A375 (cell line): ENCODE results near the gene RRAD. TPM values are rescaled to one million over a fixed set of nuclear protein-coding genes. Genes with fewer than 3 reads are reported as not detected.

Experiments
- total RNA-seq: library from RNA; depleted of rRNA; stranded (reverse); fragments of >200 nt; shearing (Covaris generic); gene quantifications from 2 replicates; pipeline ENCODE4 v1.2.3, GENCODE V29; 2014; rRNA removed

The RRAD gene
- 0.11 and 0.68 TPM in 2 replicates for total RNA-seq

DNA sequence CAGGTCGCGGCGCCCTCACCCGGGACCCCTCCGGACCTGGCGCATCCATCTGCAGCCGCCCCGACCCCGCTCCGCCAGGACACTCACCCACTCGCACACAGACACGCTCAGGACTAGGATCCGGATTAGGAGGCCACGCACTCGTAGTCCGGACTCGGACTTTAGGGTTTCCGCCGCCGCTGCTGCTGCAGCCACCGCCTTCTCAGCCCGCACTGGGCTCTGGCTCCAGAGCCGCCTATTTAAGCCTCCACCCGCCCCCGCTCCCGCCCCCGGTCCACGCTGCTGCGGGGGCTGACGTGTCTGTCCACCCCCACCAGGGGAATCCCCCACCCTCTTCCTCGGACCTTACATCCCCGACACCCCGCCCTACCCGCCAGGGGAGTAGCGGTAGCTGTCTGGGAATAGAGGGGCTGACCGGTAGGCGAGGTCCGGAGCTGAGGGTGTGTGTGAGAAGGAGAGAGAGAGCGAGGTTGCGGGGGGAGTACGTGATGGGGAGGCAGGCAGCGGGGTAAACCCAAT lies at the start of gene RRAD:
TSS of gene RRAD (minus strand) at position 214 of the 519 bp plus-strand sequence. CDS start 356 bp downstream, outside the sequence.

DNA sequence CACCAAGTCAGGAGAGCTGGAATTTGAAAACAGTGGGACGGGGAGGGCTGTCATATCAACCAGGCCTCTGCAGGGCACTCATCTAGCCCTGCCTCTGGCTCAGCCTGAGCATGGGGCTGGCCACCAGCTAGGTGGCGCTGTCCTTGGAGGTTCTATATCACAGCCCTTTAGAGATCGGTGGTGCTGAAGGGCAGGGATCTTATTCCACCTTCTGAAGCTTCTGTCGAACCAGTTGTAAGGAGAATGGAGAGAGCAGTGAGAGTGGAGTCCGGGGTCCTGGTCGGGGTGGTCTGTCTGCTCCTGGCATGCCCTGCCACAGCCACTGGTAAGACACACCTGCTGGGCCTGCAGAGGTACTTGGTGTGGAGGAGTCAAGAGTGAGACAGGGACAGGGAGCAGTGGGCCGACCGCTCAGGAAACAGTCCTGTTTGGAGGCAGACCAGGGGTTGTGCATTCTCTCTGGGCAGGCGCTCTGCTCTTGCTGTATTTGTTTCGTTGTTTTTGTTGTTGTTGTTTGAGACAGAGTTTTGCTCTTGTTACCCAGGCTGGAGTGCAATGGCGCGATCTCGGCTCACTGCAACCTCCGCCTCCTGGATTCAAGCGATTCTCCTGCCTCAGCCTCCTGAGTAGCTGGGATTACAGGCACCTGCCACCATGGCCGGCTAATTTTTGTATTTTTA lies 35.9 kb upstream of the RRAD start, which contains the start of gene CES3:
TSS of gene CES3 (plus strand) at position 202 of the 680 bp plus-strand sequence. CDS start at position 244, 42 bp downstream.

DNA sequence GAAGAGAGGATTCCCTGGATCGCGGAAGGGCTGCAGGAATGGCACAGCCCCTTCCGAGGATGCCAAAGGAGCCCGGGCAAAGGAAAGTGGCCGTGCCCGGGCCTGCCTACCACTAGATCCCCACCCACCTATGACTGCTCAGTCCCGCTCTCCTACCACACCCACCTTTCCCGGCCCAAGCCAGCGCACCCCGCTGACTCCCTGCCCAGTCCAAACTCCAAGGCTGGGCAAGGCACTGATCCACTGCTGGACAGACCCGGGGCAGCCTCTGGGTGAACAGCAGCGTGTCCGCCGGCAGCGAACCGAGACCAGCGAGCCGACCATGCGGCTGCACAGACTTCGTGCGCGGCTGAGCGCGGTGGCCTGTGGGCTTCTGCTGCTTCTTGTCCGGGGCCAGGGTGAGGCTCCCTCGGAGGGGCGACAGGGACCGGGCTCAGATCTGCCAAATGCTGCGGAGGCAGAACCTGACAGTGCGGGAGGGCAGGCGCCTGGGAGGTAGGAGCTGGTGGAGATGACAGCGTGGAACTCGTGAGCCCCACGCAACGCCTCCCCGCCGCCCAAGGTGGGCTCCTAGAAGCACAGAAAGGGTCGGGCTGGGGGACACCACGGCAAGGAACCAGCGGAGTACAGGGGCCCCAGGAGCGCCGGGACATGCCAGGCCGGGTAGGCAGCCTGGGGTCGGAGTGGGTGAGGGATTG lies 10.1 kb upstream of the RRAD start, which contains the start of gene CES2:
TSS of gene CES2 (plus strand) at position 203 of the 698 bp plus-strand sequence. CDS start at position 323, 120 bp downstream.

GRCh38 chr16:66934138-66934838 lies 9.0 kb upstream of the RRAD start, which contains the start of gene CIAO2B:
CIAO2B (minus strand) TSS chr16:66934402; CDS start chr16:66934364, 38 bp downstream.

DNA sequence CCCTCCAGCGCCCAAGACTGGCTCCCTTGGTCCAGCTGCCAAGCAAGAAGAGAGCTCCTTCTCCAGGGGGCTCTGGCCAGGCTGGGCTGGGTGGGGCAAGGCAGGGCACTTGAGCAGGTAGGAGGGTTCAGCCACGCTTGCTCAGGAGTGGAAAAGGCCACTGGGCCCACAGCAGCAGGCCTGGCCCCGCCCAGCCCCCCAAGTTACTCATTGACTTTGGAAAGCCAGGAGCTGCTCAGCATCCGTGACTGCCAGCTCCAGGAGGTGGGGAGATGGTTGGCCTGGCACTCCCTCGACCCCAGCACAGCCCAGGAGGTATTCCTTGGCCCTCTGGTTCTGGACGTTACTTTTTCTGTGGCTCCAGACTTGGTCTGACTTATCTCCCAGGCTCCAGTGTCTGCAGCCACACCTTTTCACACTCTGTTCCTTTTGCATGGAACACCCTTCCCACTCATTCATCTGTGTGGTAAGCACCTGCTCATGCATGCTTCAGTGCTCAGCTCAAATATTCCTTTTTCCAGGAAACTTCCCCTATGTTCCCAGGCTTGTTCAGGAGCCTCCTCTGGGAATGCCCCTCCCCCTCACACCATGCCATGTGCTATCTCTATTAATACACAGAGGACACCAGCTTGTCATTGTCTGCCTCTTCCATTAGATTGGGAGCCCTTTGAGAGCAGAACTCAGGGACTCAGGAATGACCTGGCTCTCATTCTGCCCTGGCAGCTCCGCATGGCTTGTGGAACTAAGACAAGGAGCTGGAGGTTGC lies 6.3 kb downstream of the RRAD start, which contains the start of gene CDH16:
TSS of gene CDH16 (minus strand) at position 83 of the 766 bp plus-strand sequence. CDS start 820 bp downstream, outside the sequence.

DNA sequence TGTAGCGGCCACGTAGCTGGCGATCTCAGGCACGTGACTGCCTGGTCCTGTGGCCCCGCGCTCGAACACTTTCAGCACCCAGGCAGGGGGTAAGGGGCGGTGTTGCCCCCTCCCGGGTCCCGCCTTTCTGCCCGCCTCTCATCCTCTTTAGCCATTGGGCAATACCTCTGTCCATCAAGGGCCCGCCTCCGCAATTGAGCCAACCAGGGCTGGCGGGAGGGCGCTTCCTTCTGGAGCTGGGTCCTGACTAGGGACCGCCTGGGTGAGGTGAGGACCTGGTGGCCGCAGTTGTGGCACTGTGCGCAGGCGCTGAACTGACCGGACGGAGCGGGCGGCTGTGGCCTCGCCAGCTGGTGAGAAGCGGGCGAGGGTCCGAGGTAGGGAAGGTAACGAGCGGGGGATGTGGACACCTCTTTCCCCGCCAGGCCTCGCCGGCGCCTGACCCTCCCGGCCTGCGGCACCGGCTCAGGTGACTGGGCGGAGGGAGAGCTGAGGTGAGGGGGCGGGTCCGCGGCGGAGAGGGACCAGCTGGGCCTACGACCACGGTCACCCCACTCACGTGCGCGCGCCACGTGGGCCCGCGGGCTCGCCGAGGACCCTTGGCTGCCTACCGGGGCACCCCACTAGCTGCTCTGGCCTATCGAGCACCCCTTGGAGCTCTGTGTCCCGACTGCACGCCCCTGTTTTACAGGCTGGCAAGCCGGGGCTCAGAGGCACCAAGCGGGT lies 44.9 kb downstream of the RRAD start, which contains the start of gene PDP2:
TSS of gene PDP2 (plus strand) at position 228 of the 726 bp plus-strand sequence. CDS start 3,770 bp downstream, outside the sequence.

Other genes with a start within 250 kb of the RRAD start
- 14.4 and 19.1 TPM in 2 replicates for gene CMTM4, start 228.8 kb downstream of the RRAD start, total RNA-seq
- gene DYNC1LI2, start 173.9 kb downstream of the RRAD start, total RNA-seq: 98.4 and 109 TPM in 2 replicates
- gene TERB1, start 124.0 kb downstream of the RRAD start, total RNA-seq: not detected in 2 replicates
- 82.9 and 106 TPM in 2 replicates for gene NAE1, start 94.6 kb downstream of the RRAD start, total RNA-seq
- not detected in 2 replicates for gene CA7, start 81.1 kb downstream of the RRAD start, total RNA-seq
- 5.7 and 6.2 TPM in 2 replicates for gene PDP2, start 45.0 kb downstream of the RRAD start, total RNA-seq
- not detected in 2 replicates for gene CDH16, start 6.7 kb downstream of the RRAD start, total RNA-seq
- gene CIAO2B, start 8.9 kb upstream of the RRAD start, total RNA-seq: 255 and 274 TPM in 2 replicates
- 31.8 and 39.1 TPM in 2 replicates for gene CES2, start 10.0 kb upstream of the RRAD start, total RNA-seq
- 1.3 and 4.5 TPM in 2 replicates for gene CES3, start 35.7 kb upstream of the RRAD start, total RNA-seq
- 0.72 TPM in 1 of 2 replicates, not detected in the other for gene CES4A, start 63.1 kb upstream of the RRAD start, total RNA-seq
- gene CBFB, start 103.6 kb upstream of the RRAD start, total RNA-seq: 123 and 128 TPM in 2 replicates
- 8.0 and 10.1 TPM in 2 replicates for gene PHAF1, start 184.4 kb upstream of the RRAD start, total RNA-seq
- gene B3GNT9, start 225.5 kb upstream of the RRAD start, total RNA-seq: 0.42 and 0.45 TPM in 2 replicates
- gene TRADD, start 234.4 kb upstream of the RRAD start, total RNA-seq: 9.9 and 11.5 TPM in 2 replicates
- gene FBXL8, start 234.4 kb upstream of the RRAD start, total RNA-seq: 9.3 and 17.5 TPM in 2 replicates
- 16.1 and 23.6 TPM in 2 replicates for gene HSF4, start 239.2 kb upstream of the RRAD start, total RNA-seq
- gene NOL3, start 245.0 kb upstream of the RRAD start, total RNA-seq: 35.3 and 38.1 TPM in 2 replicates